Measurements from ENCODE around the gene ATP2C1.
A peak's percentile ranks its signal among the peaks of the same experiment; 100 is the strongest.
"Not testable (repeated sequence)": the region's sequence is repeated elsewhere in the genome, so short reads cannot be mapped to it uniquely, and the experiment has no call there.

Gene ATP2C1, protein sequence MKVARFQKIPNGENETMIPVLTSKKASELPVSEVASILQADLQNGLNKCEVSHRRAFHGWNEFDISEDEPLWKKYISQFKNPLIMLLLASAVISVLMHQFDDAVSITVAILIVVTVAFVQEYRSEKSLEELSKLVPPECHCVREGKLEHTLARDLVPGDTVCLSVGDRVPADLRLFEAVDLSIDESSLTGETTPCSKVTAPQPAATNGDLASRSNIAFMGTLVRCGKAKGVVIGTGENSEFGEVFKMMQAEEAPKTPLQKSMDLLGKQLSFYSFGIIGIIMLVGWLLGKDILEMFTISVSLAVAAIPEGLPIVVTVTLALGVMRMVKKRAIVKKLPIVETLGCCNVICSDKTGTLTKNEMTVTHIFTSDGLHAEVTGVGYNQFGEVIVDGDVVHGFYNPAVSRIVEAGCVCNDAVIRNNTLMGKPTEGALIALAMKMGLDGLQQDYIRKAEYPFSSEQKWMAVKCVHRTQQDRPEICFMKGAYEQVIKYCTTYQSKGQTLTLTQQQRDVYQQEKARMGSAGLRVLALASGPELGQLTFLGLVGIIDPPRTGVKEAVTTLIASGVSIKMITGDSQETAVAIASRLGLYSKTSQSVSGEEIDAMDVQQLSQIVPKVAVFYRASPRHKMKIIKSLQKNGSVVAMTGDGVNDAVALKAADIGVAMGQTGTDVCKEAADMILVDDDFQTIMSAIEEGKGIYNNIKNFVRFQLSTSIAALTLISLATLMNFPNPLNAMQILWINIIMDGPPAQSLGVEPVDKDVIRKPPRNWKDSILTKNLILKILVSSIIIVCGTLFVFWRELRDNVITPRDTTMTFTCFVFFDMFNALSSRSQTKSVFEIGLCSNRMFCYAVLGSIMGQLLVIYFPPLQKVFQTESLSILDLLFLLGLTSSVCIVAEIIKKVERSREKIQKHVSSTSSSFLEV

DNA sequence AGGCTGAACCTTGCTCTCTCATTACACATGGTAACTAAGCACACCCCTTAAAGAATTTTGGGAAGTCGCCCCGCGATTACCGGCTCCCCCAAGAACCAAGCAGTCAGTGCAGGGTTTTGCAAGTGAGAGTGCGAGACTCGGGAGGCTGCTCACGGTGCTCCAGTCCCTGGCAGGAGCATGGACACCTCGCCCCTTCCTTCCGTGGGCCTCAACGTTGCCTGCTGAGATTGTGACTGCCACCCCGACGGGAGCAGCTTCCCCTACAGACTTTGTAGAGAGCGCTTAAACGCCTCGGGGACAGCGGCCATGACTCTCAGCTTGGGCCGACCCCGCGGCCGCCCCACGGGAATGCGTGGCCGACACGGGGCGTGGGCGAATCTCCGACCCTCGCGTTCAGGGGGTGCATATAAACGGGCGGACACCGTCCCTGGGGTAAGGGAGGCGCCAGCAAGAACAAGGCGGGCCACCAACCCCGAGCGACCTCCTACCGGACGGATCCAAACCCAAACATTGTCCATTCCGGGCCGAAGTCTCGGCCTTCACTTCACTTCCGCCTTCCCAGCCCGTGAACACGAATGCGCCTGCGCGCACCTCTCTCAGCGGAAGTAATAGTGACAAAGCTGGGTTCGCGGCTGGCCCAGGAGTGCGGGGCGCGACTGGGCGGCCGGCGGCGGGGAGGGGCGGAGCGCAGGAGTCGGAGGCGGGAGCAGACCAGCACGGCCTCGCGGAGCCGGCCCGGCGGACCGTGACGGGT, at the start of gene ATP2C1:
ATP2C1 (plus strand) TSS at position 709 of the 754 bp plus-strand sequence. CDS start 686 bp downstream, outside the sequence.
- peak; percentile 95 for DNase-seq

DNA sequence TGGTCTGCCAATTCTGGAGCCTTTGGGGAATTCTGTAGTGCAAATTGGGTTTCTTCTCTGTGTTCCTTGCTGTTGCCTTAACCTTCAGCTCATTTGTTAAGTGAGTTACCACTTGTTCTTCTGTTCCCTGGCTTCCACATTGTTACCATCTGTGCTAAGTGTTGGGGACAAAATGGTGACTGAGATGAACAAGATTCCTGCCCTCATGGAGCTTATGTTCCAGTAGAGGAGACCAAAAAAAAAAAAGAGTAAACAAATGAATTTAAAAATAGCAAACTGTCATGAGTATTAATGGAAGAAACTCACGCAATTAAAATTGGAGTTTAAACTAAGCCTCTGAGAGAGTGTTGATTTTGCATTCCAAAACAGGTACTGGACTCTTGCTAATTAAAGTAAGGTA, 49.4 kb upstream of the ATP2C1 start:
- DNase-seq = no peak

DNA sequence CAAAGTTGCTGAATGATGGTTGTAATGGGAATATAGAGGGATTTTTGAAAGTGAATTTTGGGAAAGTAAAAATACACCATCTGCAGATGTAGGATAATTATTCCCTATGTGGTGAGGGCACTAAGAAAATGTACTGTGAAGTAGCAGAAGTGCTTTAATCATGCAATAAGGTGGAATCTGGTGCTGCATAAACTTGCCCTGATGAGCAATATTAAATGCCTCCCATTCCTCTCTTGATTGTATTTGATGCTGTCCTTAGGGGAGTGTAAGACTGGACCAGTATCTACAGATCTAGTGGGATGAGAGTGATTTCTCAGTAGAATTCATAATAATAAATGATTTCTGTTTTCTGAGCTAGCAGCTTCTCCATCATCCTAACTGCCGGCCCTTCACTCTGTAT, 47.7 kb upstream of the ATP2C1 start:
- no peak for DNase-seq

DNA sequence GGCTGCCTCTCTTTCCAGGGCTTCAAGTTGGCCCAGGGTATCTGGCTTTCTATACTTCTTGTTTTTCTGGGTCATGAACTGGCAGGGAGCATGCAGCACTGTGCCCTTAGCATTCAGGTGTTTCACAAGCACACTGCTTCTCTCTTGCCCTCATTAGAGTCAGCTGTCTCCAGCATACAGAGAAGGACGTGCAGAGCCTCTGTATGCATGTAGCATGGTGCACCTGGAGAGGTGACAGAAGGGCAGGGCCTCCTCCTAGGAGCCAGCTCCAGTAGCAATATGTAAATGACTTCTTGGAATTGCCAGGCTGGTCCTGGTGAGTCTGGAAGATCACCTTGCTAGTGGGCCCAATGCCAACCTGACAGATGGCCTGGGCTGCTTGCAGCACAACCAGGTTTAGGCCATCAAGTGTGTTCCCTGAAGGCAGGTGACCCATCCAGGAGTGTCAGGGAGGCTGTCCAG, 44.8 kb upstream of the ATP2C1 start:
- peak; percentile 14 for DNase-seq

DNA sequence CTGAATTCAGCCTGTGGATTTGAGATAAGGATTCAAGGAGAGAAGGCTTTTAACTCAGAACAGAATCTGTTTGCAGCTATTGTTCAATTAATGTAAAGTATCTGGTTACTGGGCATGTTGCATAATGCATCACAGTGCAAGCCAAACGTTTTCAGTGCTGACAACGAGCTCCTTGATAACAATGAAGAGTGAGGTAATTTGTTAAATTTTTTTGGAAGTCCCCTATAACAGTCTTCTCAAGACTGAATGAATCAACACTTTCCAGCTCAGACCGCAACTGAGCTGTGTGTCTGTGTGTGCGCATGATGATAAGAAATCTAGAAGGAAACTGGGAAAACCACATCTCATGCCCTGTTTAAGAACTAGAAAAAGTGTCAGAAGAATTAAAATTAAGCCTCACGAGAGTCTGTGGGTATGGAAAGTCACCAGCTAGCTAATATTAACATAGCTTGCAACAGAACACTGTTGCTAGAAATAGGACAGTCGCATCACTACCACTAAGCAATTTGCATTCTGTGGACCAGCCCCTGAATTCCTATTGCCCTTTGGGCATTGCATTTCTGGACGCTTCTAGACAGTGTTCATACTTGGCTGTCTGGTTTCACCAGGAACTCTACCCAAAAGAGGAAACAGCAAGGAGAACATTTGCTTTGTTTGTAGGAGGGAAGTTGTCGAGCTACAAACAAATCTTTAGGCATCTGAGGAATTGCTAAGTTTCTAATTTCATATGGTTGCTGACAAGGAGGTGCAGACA, 43.7 kb upstream of the ATP2C1 start:
- DNase-seq = peak; percentile 27

DNA sequence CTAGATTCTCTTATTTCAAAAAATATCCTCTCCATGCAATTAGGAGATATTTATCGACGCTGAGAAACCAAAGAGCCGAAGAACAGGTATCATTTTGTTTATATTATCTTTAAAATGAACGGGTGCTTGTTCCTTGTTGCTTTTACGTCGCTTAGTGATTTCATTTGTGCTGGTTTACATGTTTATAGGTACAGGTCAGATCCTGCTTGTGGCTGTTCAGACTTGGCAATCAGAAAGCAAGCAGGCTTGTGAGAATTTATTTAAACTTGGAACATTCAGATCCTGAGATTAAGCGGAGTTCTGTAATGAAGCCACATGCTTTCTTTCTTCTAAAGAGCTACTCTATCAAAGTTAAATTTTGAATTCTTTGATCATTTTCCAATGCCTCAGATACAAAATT, 43.0 kb upstream of the ATP2C1 start:
- DNase-seq = peak; percentile 27

DNA sequence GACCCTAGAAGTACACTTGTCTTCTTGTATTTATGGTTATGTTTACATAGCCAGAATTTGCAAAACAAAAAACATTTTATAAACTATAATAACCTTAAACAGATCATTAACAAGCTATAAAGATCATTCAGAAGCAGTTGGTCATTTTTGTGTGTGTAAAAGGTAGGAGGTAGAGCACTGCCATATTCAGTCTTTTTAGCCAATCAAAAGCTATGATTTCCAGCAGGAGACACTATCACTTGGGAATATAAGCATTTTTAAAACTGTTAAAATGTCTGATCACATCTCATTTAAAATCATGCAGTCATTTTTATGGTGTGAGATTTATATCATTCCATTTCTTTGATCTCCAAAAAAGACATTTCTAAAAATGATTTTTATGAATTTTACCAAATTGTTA, 42.6 kb upstream of the ATP2C1 start:
- DNase-seq = no peak

DNA sequence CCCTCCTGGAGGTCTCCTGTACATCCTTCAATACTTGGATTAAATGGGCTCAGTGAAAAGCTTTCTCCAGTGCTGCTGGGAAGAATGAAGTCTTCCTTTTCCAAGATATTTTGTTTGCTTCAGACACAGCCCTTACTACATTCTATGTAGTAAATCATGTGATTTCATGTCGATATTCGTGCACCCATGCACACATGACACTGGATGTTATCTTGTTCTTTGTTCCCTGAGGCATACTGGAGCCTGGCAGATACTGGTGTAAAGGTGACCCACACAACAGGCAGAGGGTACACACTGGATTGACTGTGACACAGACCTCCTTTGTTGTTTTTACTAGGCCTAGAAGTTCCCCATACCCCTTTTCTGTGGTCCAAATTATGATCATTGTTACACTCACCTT, 40.3 kb upstream of the ATP2C1 start:
- DNase-seq = no peak

DNA sequence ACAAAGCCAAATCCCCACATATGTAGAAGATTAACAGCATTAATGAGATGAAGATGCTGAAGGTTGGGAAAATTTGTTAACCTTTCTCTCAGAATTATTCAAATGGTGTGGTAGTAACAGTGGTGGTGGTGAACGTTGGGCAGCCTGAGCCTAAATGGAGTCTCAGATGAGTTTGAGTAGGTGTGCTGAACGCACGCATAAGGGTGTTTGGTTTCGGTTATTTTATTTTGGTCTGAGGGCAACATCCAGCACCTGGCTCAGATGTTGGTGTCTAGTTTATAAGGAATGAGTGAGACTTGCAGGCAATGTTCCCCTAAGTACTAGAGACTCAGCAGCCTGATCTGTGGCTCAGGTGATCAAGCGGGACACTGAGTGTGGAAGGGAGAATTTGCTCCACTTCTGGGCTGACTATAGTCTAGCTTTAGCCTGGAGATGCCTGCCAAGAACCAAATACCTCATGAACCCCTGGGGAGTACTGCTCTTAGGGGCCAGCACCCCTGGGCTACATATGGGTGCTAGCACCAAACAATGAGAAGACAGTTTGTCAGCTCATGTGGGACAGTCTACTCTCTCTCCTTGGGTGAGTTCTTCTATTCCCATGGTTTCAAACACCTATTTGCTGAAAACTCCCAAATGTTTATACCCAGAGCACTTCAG, 39.5 kb upstream of the ATP2C1 start:
- DNase-seq = no peak

DNA sequence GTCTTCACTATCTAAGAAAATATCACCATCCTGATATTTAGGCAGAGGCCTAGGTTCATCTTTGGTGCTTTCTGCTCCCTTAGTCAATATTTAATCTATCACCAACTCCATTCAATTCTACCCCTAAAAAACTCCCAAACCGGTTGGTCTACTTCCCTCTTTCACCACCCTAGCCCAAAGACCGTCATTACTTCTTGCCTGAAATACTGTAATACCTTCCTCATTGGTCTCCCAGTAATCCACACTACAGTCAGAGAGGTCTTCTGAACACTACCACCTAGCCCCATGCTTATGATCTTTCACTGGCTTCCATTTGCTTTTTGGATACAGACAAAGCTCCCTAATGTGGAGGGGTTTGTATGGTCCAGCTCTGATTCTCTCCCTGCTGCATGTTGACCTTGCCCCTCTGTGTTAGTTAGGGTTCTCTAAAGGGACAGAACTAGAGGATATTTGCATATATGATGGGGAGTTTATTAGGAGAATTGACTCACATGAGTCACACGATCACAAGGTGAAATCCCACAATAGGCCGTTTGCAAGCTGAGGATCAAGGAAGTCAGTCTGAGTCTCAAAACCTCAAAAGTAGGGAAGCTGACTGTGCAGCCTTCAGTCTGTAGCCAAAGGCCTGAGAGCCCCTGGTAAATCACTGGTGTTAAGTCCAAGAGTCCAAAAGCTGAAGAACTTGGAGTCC, 36.4 kb upstream of the ATP2C1 start:
- DNase-seq = no peak

DNA sequence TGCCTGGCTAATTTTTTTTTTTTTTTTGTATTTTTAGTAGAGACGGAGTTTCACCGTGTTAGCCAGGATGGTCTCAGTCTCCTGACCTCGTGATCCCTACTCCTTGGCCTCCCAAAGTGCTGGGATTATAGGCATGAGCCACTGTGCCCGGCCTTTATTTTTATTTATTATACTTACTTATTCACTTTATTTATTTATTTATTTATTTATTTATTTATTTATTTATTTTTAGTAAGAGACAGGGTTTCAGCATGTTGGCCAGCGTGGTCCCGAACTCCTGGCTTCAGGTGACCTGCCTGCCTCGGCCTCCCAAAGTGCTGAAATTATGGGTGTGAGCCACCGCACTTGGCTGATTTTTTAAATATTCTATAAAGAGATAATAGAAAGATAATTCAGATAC, 31.8 kb upstream of the ATP2C1 start:
- not testable (repeated sequence) for DNase-seq

DNA sequence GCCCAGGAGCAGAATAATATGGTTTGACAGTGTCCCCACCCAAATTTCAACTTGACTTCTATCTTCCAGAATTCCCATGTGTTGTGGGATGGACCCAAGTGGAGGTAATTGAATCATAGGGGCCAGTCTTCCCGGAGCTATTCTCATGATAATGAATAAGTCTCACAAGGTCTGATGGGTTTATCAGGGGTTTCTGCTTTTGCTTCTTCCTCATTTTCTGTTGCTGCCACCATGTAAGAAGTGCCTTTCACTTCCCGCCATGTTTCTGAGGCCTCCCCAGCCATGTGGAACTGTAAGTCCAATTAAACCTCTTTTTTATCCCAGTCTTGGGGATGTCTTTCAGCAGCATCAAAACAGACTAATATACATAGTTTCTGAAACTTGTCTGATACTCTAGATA, 28.4 kb upstream of the ATP2C1 start:
- DNase-seq = no peak

DNA sequence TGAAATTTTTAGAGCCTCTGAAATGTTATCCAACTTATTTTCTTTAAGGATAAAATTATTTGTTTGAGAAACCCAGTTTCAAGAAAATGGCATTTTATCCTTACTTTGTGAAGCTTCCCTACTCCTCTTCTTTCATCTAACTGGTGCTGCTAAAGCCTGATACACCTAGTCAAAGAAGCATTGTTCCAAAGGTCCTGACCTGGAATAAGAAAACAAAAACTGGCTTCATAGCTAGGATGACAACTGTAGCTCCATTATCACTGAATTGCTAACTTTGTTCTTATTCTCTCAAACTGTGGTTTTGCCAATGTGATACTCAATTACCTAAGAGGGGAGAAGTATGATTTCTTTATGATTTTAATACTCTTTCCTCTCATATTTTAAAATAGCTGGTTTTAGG, 27.6 kb upstream of the ATP2C1 start:
- DNase-seq = no peak

DNA sequence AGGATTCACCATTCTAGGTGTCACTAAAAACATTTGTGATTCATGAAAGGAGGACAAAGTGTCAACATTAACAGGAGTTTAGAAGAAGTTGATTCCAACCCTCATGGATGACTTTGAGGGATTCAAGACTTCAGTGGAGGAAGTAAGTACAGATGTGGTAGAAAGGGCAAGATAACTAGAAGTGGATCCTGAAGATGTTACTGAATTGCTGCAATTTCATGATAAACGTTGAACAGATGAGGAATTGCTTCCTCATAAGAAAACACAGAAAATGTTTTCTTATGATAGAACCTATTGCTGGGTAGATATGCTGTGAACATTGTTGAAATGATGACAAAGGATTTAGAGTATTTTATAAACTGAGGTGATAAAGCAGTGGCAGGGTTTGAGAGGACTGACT, 23.5 kb upstream of the ATP2C1 start:
- DNase-seq = no peak

DNA sequence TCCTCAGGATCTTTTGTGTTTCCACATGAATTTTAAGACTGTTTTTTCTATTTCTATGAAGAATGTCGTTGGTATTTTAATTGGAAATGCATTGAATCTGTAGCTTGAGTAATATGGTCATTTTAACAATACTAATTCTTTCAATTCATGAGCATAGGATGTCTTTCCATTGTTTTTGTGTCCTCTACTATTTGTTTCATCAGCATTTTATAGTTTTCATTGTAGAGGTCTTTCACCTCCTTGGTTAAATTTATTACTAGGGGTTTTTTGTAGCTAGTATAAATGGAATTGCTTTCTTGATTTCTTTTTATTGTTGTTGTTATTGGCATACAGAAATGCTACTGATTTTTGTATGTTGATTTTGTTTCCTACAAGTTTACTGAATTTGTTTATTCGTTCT, 17.3 kb upstream of the ATP2C1 start:
- no peak for DNase-seq

DNA sequence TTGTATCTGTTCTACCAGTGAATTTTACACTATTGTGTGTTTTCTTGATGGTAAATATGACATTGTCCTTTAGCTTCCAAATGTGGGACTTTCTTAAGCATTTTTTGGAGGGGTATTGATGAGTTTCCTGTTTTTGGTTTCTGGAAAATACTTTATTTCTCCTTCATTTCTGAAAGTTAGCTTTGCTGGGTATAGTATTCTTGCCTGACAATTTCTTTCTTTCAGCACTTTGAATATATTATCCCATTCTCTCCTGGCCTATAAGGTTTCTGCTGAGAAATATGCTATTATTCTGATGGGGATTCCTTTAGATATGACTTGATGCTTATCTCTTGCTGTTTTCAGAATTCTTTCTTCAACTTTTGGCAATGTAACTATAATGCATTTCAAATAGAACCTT, 15.4 kb upstream of the ATP2C1 start:
- no peak for DNase-seq

DNA sequence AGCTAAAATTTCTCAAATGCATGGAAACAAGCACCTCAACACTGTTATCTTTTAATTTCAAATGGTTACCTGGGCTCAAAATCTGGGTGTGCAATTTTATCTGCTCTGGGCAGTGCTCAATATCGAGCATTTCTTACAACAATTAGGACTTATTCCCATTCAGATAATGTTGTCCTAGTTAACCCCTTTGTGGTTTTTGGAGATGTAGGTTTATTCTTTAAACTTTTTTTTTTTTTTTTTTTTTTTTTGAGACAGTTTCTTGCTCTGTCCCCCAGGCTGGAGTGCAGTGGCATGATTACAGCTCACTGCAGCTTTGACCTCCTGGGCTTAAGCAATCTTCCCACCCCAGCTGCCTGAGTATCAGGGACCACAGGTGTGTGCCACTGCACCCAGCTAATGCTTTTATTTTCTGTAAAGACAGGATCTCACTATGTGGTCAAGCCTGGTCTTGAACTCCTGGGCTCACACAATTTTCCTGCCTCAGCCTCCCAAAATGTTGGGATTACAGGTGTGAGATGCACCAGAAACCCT, 4.4 kb upstream of the ATP2C1 start:
- DNase-seq = no peak

DNA sequence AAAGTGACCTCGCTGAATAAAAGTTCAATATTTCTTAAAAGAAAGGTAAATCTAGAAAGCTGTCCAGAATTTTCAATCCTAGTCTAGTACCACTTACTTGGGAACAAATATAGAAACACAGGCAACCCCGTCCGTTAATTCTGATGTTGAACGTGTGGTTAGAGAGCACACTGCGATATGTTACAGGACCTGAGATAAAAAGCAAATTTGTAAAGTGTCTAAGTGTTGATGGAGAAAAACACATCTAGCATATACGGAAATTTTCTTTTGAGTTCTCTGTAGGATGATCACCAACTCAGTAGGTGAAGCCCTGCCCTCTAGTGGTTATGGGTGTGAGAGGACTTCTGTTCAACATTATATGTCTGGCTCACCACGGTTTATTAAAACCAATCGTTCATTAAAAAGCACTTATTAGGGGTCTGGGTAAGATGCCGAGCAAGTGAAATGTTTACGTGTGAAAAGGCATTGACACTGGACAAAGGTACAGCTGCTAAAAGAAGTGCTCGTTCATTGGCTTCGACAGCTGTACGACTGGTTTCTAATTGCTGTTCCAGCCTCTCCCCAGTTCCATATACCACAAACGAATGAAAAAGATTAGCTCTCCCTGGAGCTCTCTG, 1.0 kb upstream of the ATP2C1 start:
- peak; percentile 74 for DNase-seq

DNA sequence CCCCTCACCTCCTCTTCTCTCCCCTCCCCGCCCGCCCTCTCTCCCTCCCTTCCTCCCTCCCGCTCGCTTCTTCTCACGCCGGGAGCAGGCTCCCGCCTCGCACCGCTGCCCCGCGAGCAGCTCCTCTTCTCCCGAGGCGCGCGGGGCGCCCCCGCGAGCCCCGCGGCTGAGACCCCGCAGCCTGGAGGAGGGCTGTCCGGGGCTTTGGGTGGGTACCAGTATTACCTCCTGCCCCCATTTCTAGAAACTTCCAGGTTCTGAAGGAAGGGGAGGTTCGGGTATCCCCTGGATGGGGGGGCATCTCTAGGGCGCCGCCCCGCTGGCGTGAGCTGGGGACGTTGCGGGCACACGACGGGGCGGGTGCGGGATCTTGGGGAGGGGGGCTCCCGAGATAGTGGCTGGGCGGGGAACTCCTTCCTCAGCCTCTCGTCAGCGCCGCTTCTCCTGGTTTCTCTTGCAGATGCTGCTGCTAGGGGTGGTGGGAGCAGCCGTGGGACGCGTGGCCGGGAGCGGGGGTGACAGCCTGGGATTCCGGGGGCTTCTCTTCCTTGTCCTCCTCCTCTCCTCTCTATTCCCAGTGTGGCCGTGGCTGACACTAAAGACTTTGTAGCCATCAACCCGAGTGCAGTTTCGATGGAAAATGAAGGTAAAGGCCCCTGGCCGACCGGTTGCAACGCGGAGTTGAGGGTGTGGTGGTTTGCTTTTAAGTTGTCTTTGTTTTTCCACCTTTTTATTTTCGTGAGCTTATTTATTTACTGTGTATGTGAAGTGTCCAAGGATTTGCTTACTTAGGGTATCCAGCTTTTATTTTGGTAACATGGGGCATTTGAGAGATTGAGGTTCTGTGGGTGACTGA, 474 bp downstream of the ATP2C1 start:
- DNase-seq = peak; percentile 9

DNA sequence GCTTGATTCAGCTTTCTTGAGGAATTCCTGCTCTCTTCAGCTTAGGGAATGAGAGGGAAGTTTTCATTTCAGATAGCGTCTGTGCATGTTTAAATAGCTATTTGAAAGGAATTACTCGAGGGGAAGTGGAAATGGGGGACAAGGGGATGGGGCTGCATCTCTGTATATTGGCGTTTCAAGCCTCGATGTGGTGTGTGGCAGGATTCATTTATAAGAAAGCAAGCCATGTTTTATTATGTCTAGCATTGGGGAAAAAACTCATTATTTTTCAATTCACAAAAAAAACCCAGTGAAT, 1.0 kb downstream of the ATP2C1 start:
- no peak for DNase-seq

All from NCI-H526 treated with DMSO at 0.1 percent for 48 hours (cell line).